SK-N-SH (cell line): ENCODE measurements around the gene ANKRD60. TPM values are rescaled to one million over a fixed set of nuclear protein-coding genes. Genes with fewer than 3 reads are reported as not detected.

Experiments used
- CTCF ChIA-PET: fragments of 300-600, 350-600 bp; formaldehyde crosslinking; extraction: SDS; loops from one replicate; lab custom pipeline; 2021; lab: Yijun Ruan, JAX
- POLR2A ChIA-PET: fragments of 350-600 bp; sonication (Branson Sonifier 250); formaldehyde crosslinking; extraction: SDS; loops from one replicate; lab custom pipeline; 2020; ENCODE audit warnings: antibody characterized with exemption, inconsistent platforms; lab: Yijun Ruan, JAX
- DNase-seq: peaks from one replicate; pipeline ENCODE4 v3.0.0; 2012
- H2AFZ ChIP-seq: fragments of 200-600 bp; sonication (generic); 2 replicates; pipeline ENCODE4 v1.8.1; 2016; ENCODE audit warnings: antibody characterized with exemption, mild to moderate bottlenecking, low read depth
- H3F3A ChIP-seq: fragments of 200-600 bp; sonication (generic); replicated peaks from 2 replicates; pipeline ENCODE3; 2016; ENCODE audit warnings: antibody characterized with exemption, mild to moderate bottlenecking; ENCODE audit not compliant: insufficient read depth
- H3K27ac ChIP-seq, 2 experiments: fragments of 200-500 bp in 1 of 2; fragments of 200-600 bp in 1 of 2; sonication (Bioruptor generic) in 1 of 2; sonication (generic), shearing (Covaris generic) in 1 of 2; 2 replicates each; pipeline versions ENCODE4 v1.5.1 to v1.6.1; 2014 to 2016; ENCODE audit warnings: low read depth in 2 of 2, inconsistent platforms in 1 of 2, low read length in 1 of 2, mild to moderate bottlenecking in 1 of 2, mixed read lengths in 1 of 2
- H3K27me3 ChIP-seq: fragments of 200-600 bp; sonication (generic), shearing (Covaris generic); 2 replicates; pipeline ENCODE4 v1.6.1; 2016; ENCODE audit warnings: mixed run types; ENCODE audit not compliant: insufficient read depth
- H3K36me3 ChIP-seq, 2 experiments: fragments of 200-500 bp in 1 of 2; fragments of 200-600 bp in 1 of 2; sonication (Bioruptor generic) in 1 of 2; sonication (generic) in 1 of 2; replicated peaks in 1 of 2; 2 replicates each; pipeline versions ENCODE3 to v1.5.1; 2014 to 2016; ENCODE audit warnings: low read length in 1 of 2, mild to moderate bottlenecking in 1 of 2; ENCODE audit not compliant: insufficient read depth in 2 of 2, control insufficient read depth in 1 of 2
- H3K4me1 ChIP-seq, 2 experiments: fragments of 200-500 bp in 1 of 2; fragments of 200-600 bp in 1 of 2; sonication (Bioruptor generic) in 1 of 2; sonication (generic), shearing (Covaris generic) in 1 of 2; 2 replicates each; pipeline versions ENCODE4 v1.5.1 to v1.6.1; 2014 to 2016; ENCODE audit warnings: low read depth in 1 of 2, low read length in 1 of 2, mixed run types in 1 of 2; ENCODE audit not compliant: insufficient read depth in 2 of 2, control insufficient read depth in 1 of 2
- H3K4me2 ChIP-seq: fragments of 200-600 bp; sonication (generic), shearing (Covaris generic); 2 replicates; pipeline ENCODE4 v1.6.1; 2017; ENCODE audit warnings: mixed run types
- H3K4me3 ChIP-seq, 2 experiments: fragments of 200-500 bp in 1 of 2; fragments of 200-600 bp in 1 of 2; sonication (Bioruptor generic) in 1 of 2; sonication (generic), shearing (Covaris generic) in 1 of 2; 2 replicates each; pipeline versions ENCODE4 v1.5.1 to v1.8.1; 2014 to 2016; ENCODE audit warnings: low read depth in 2 of 2, inconsistent platforms in 1 of 2, low read length in 1 of 2, mild to moderate bottlenecking in 1 of 2, mixed read lengths in 1 of 2, moderate library complexity in 1 of 2
- H3K79me2 ChIP-seq: fragments of 200-600 bp; sonication (generic); 2 replicates; pipeline ENCODE4 v1.8.1; 2017; ENCODE audit warnings: mild to moderate bottlenecking; ENCODE audit not compliant: insufficient read depth
- H3K9ac ChIP-seq: fragments of 200-600 bp; sonication (generic); 2 replicates; pipeline ENCODE4 v1.6.1; 2017; ENCODE audit warnings: mixed run types
- H3K9me2 ChIP-seq: fragments of 200-600 bp; sonication (generic); 2 replicates; pipeline ENCODE4 v1.6.1; 2017; ENCODE audit warnings: mixed run types
- H3K9me3 ChIP-seq: fragments of 200-600 bp; sonication (generic); 2 replicates; pipeline ENCODE4 v1.6.1; 2017; ENCODE audit warnings: mixed run types, mild to moderate bottlenecking, moderate library complexity
- H4K20me1 ChIP-seq: fragments of 200-600 bp; sonication (generic); 2 replicates; pipeline ENCODE4 v1.6.1; 2017; ENCODE audit warnings: mild to moderate bottlenecking, mixed run types; ENCODE audit not compliant: insufficient read depth
- EP300 ChIP-seq, 2 experiments: IDR thresholded peaks; 2 replicates each; pipeline versions ENCODE4 v1.4.0 to v1.6.1; 2012; ENCODE audit warnings: borderline replicate concordance in 1 of 2, low read depth in 1 of 2, low read length in 1 of 2
- EZH2phosphoT487 ChIP-seq: fragments of 200-600 bp; sonication (generic); IDR thresholded peaks from 2 replicates; pipeline ENCODE4 v1.6.1; 2017; ENCODE audit warnings: low read depth, mixed run types, mild to moderate bottlenecking, antibody characterized with exemption, moderate library complexity, borderline replicate concordance
- FOXJ3 ChIP-seq: sonication (generic); formaldehyde crosslinking; IDR thresholded peaks from 2 replicates; pipeline ENCODE4 v1.5.1; 2020; ENCODE audit warnings: mild to moderate bottlenecking, missing genetic modification reagents
- FOXM1 ChIP-seq: IDR thresholded peaks from 2 replicates; pipeline ENCODE4 v1.4.0; 2012; ENCODE audit warnings: low read depth, mild to moderate bottlenecking
- GABPA ChIP-seq: IDR thresholded peaks from 2 replicates; pipeline ENCODE4 v1.4.0; 2012; ENCODE audit warnings: low read depth, mild to moderate bottlenecking
- IRF3 ChIP-seq: fragments of 150-350 bp; IDR thresholded peaks from 2 replicates; pipeline ENCODE4 v1.6.1; 2016; ENCODE audit warnings: mild to moderate bottlenecking, low read depth, low read length
- JUND ChIP-seq: IDR thresholded peaks from 2 replicates; pipeline ENCODE4 v1.4.0; 2012
- MEF2A ChIP-seq: IDR thresholded peaks from 2 replicates; pipeline ENCODE4 v1.4.0; 2012; ENCODE audit warnings: low read depth, borderline replicate concordance
- MXI1 ChIP-seq: IDR thresholded peaks from 2 replicates; pipeline ENCODE4 v1.6.1; 2012; ENCODE audit warnings: mild to moderate bottlenecking, low read depth, low read length, improper control_type of control experiment
- NFIC ChIP-seq: IDR thresholded peaks from 2 replicates; pipeline ENCODE4 v1.4.0; 2012; ENCODE audit warnings: borderline replicate concordance
- POLR2AphosphoS5 ChIP-seq: IDR thresholded peaks from 2 replicates; pipeline ENCODE4 v1.6.1; 2012; ENCODE audit warnings: low read depth, low read length
- RCOR1 ChIP-seq: fragments of 150-350 bp; IDR thresholded peaks from 2 replicates; pipeline ENCODE4 v1.6.1; 2017; ENCODE audit warnings: antibody characterized with exemption, low read length
- RXRA ChIP-seq: IDR thresholded peaks from 2 replicates; pipeline ENCODE4 v1.4.0; 2012; ENCODE audit warnings: low read depth, mild to moderate bottlenecking, borderline replicate concordance
- SIN3A ChIP-seq: IDR thresholded peaks from 2 replicates; pipeline ENCODE4 v1.6.1; 2012; ENCODE audit warnings: low read depth, mild to moderate bottlenecking, low read length, moderate library complexity, borderline replicate concordance
- TAF1 ChIP-seq: IDR thresholded peaks from 2 replicates; pipeline ENCODE4 v1.6.1; 2012; ENCODE audit warnings: low read depth, mild to moderate bottlenecking, low read length, moderate library complexity, borderline replicate concordance
- TCF12 ChIP-seq: IDR thresholded peaks from 2 replicates; pipeline ENCODE4 v1.4.0; 2012
- TEAD4 ChIP-seq: IDR thresholded peaks from 2 replicates; pipeline ENCODE4 v1.4.0; 2012; ENCODE audit warnings: mild to moderate bottlenecking, borderline replicate concordance; ENCODE audit not compliant: insufficient read depth
- YY1 ChIP-seq: IDR thresholded peaks from 2 replicates; pipeline ENCODE4 v1.4.0; 2012; ENCODE audit warnings: low read depth, mild to moderate bottlenecking
- WGBS: methylation state at CpG from one replicate; pipeline ENCODE4 v1.1.6; 2017; ENCODE audit warnings: low lambda C conversion rate; 5-methylcytosine and 5-hydroxymethylcytosine counted together
- polyA plus RNA-seq, 3 experiments: library from polyadenylated mRNA; depleted of rRNA; stranded (reverse); fragments of >200 nt; gene quantifications; 2 replicates each; pipeline ENCODE4 v1.2.3, GENCODE V29; 2012

The ANKRD60 gene
- polyA plus RNA-seq, 1 of the 3 experiments (the other 2 are of a cell fraction) = not detected

GRCh38 chr20:58195047-58195446 lies 33.4 kb downstream of the ANKRD60 start:
- Histone ChIP-seq H3K27ac (no peak overlapping the region), H3K4me3 (no peak overlapping the region), H3K79me2 (no peaks in the 10 kb centered on the region), H3K27me3 (peaks cover 5% of the 10 kb centered on the region; the same call in 1 of the 2 replicates), H3K4me2 (no peak overlapping the region), H3K9me2 (no peaks in the 10 kb centered on the region), H3K36me3 (no peaks in the 10 kb centered on the region), H4K20me1 (no peaks in the 10 kb centered on the region), H3K9ac (no peak overlapping the region), H3K4me1 (no peaks in the 10 kb centered on the region; a peak in 1 of 4 replicates), H3F3A (peaks cover 3% of the 10 kb centered on the region), H3K9me3 (no peaks in the 10 kb centered on the region)
- CTCF ChIA-PET = interaction anchor here (0.7 to 2.2 kb wide), 11 partner anchors 11 to 664 kb away, joined by 3 to 20 read pairs (median 4); no protein-coding TSS in a partner anchor
- POLR2A ChIA-PET = no interaction called here
- DNase-seq = no peak
- 76% methylated on average over 6 of the region's 6 CpGs for WGBS
- no peak for TF ChIP-seq GABPA
- TF ChIP-seq NFIC = no peak
- TF ChIP-seq FOXJ3 (CRISPR knock-in tag) = no peak
- TF ChIP-seq TCF12 = no peak
- TF ChIP-seq TEAD4 = no peak
- TF ChIP-seq MXI1 = no peak
- TF ChIP-seq MEF2A = no peak
- TF ChIP-seq EP300 (IDR thresholded peaks at IDR 0.05; ENCODE audit: borderline replicate concordance in 1 of 2, low read depth in 1 of 2, low read length in 1 of 2) = no peak
- TF ChIP-seq YY1 = no peak
- no peak for TF ChIP-seq FOXM1
- no peak for TF ChIP-seq EZH2phosphoT487
- no peak for TF ChIP-seq POLR2AphosphoS5
- no peak for TF ChIP-seq RXRA
- TF ChIP-seq, all 33 proteins: peak for 0
- H2AFZ ChIP-seq = no peak overlapping the region

- H3K4me3 ChIP-seq = no peak overlapping the region
- H3K9ac ChIP-seq = no peak overlapping the region
- peaks cover 5% of the 10 kb centered on the region; the same call in 1 of the 2 replicates for H3K27me3 ChIP-seq
- no peak overlapping the region for H2AFZ ChIP-seq
- H4K20me1 ChIP-seq = no peaks in the 10 kb centered on the region
- no peaks in the 10 kb centered on the region for H3K9me3 ChIP-seq
- DNase-seq = no peak
- ChIA-PET CTCF (interaction anchor here (0.7 to 2.0 kb wide), 7 partner anchors 13 to 663 kb away, joined by 3 to 20 read pairs (median 4); no protein-coding TSS in a partner anchor), POLR2A (no interaction called here)
- WGBS = 58% methylated on average over 7 of the region's 7 CpGs
- no peaks in the 10 kb centered on the region for H3K79me2 ChIP-seq
- H3K4me2 ChIP-seq = no peak overlapping the region
- no peak overlapping the region for H3K27ac ChIP-seq
- TF ChIP-seq TEAD4 (no peak), MEF2A (no peak), YY1 (no peak), FOXM1 (no peak), TAF1 (no peak), RCOR1 (no peak), JUND (no peak), SIN3A (no peak), IRF3 (no peak)
- H3K4me1 ChIP-seq = no peaks in the 10 kb centered on the region; a peak in 1 of 4 replicates
- no peaks in the 10 kb centered on the region for H3K9me2 ChIP-seq
- H3F3A ChIP-seq = peaks cover 3% of the 10 kb centered on the region
- no peaks in the 10 kb centered on the region for H3K36me3 ChIP-seq
Observed at GRCh38 chr20:58194175-58194791, 34.2 kb downstream of the ANKRD60 start.
